Neural cell (in vitro differentiated cells): ENCODE measurements around the gene LMAN2. TPM values are rescaled to one million over a fixed set of nuclear protein-coding genes. Genes with fewer than 3 reads are reported as not detected.

Experiments used
- H2AFZ ChIP-seq: fragments of 200-600, 300-800 bp; sonication (generic), shearing (Covaris generic); 2 replicates; pipeline ENCODE4 v1.6.0; 2014; ENCODE audit warnings: low read depth, mild to moderate bottlenecking, antibody characterized with exemption, low read length, moderate library complexity
- H3F3A ChIP-seq: fragments of 200-600 bp; shearing (Covaris generic); 2 replicates; pipeline ENCODE4 v1.6.1; 2016; ENCODE audit warnings: mild to moderate bottlenecking, moderate library complexity, mixed read lengths, antibody characterized with exemption, low read length; ENCODE audit not compliant: insufficient read depth, poor library complexity, severe bottlenecking
- H3K27ac ChIP-seq: fragments of 200-600, 300-800 bp; sonication (generic), shearing (Covaris generic); 2 replicates; pipeline ENCODE4 v1.5.1; 2014; ENCODE audit warnings: mild to moderate bottlenecking, low read length, moderate library complexity
- H3K27me3 ChIP-seq: fragments of 300-800, 200-600 bp; sonication (generic), shearing (Covaris generic); 2 replicates; pipeline ENCODE4 v1.6.0; 2014; ENCODE audit warnings: mild to moderate bottlenecking, low read depth, low read length, moderate library complexity; ENCODE audit not compliant: insufficient read depth
- H3K36me3 ChIP-seq: fragments of 300-800, 200-600 bp; sonication (generic), shearing (Covaris generic); 2 replicates; pipeline ENCODE4 v1.5.1; 2014; ENCODE audit warnings: mild to moderate bottlenecking, antibody characterized with exemption, low read length, moderate library complexity; ENCODE audit not compliant: insufficient read depth
- H3K4me2 ChIP-seq: fragments of 300-800, 200-600 bp; sonication (generic), shearing (Covaris generic); 2 replicates; pipeline ENCODE4 v1.6.0; 2014; ENCODE audit warnings: mild to moderate bottlenecking, low read length
- H3K4me3 ChIP-seq: fragments of 300-800, 200-600 bp; sonication (generic), shearing (Covaris generic); 2 replicates; pipeline ENCODE4 v1.5.1; 2014; ENCODE audit warnings: mild to moderate bottlenecking, low read length, moderate library complexity
- H3K79me2 ChIP-seq: fragments of 200-600 bp; shearing (Covaris generic); replicated peaks from 2 replicates; pipeline ENCODE4 v1.6.0; 2014; ENCODE audit warnings: mild to moderate bottlenecking, low read length, moderate library complexity; ENCODE audit not compliant: insufficient read depth
- H3K9ac ChIP-seq: fragments of 300-800, 200-600 bp; sonication (generic), shearing (Covaris generic); 2 replicates; pipeline ENCODE4 v1.6.1; 2016; ENCODE audit warnings: mild to moderate bottlenecking, low read length, mixed read lengths
- H3K9me2 ChIP-seq: fragments of 200-600 bp; shearing (Covaris generic); 2 replicates; pipeline ENCODE4 v1.6.1; 2016; ENCODE audit warnings: mild to moderate bottlenecking, low read length, mixed read lengths; ENCODE audit not compliant: insufficient read depth
- H3K9me3 ChIP-seq: fragments of 200-600, 300-800 bp; sonication (generic), shearing (Covaris generic); 2 replicates; pipeline ENCODE4 v1.6.1; 2016; ENCODE audit warnings: mild to moderate bottlenecking, mixed run types, low read length, moderate library complexity, mixed read lengths
- H4K20me1 ChIP-seq: fragments of 200-600 bp; shearing (Covaris generic); 2 replicates; pipeline ENCODE4 v1.6.1; 2016; ENCODE audit warnings: mild to moderate bottlenecking, mixed run types; ENCODE audit not compliant: insufficient read depth
- EP300 ChIP-seq: fragments of 450-650 bp; conservative IDR thresholded peaks from 2 replicates; pipeline ENCODE4 v1.6.1; 2014; ENCODE audit warnings: antibody characterized with exemption, mild to moderate bottlenecking, moderate library complexity; ENCODE audit not compliant: poor library complexity, severe bottlenecking
- EZH2 ChIP-seq: fragments of 200-600, 300-800 bp; shearing (Covaris generic), sonication (generic); IDR thresholded peaks from 2 replicates; pipeline ENCODE4 v1.6.1; 2014; ENCODE audit warnings: antibody characterized with exemption, low read length, borderline replicate concordance, mild to moderate bottlenecking; ENCODE audit not compliant: insufficient read depth, poor library complexity, severe bottlenecking
- MXI1 ChIP-seq: fragments of 450-650 bp; conservative IDR thresholded peaks from 2 replicates; pipeline ENCODE4 v1.6.1; 2014; ENCODE audit warnings: antibody characterized with exemption, mild to moderate bottlenecking; ENCODE audit not compliant: poor library complexity, severe bottlenecking
- POLR2AphosphoS5 ChIP-seq: IDR thresholded peaks from 2 replicates; pipeline ENCODE4 v1.6.1; 2012
- RAD21 ChIP-seq: fragments of 450-650 bp; conservative IDR thresholded peaks from 2 replicates; pipeline ENCODE4 v1.6.1; 2014; ENCODE audit warnings: antibody characterized with exemption, mild to moderate bottlenecking, moderate library complexity
- SMC3 ChIP-seq: fragments of 450-650 bp; conservative IDR thresholded peaks from 2 replicates; pipeline ENCODE4 v1.6.1; 2014; ENCODE audit warnings: antibody characterized with exemption, mild to moderate bottlenecking, moderate library complexity; ENCODE audit not compliant: poor library complexity
- TAF1 ChIP-seq: IDR thresholded peaks from 2 replicates; pipeline ENCODE4 v1.6.1; 2012; ENCODE audit warnings: low read depth
- polyA plus RNA-seq: library from polyadenylated mRNA; depleted of rRNA; stranded (reverse); fragments of >200 nt; gene quantifications from 2 replicates; pipeline ENCODE4 v1.2.3, GENCODE V29; 2014
- TF ChIP-seq, protein P1 (sequence below): fragments of 450-650 bp; IDR thresholded peaks from 2 replicates; pipeline ENCODE4 v1.5.1; 2014; ENCODE audit warnings: antibody characterized with exemption, mild to moderate bottlenecking, moderate library complexity; ENCODE audit not compliant: poor library complexity, severe bottlenecking
- TF ChIP-seq, protein P2 (sequence below): IDR thresholded peaks from 2 replicates; pipeline ENCODE4 v1.6.1; 2012; ENCODE audit warnings: borderline replicate concordance

Gene LMAN2
- polyA plus RNA-seq, 1 donor from 2014 or later, result 155 TPM

DNA sequence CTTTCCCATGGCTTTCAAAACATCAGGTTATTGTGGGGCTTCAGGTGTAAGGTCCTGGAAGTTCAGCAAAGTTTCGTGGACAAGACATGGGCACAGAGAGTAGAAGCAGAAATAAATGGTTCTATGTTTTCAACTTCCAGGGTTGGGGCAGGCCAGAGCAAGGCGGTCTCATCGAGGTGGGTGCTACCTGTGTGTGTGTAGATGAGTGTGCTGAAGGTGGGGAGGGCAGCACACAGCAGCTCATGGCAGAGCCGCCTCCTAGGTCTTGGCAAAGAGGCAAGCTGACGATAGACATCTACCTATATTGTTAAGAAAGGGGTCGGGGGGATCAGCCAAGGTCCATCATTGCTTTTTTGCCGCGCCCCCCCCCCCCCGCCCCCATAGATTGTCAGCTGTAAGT is 51.8 kb downstream of the LMAN2 start:
- Histone ChIP-seq H3K4me2 (no peak overlapping the region), H3K27ac (no peak overlapping the region), H3K79me2 (peaks cover 12% of the 10 kb centered on the region), H3K9me3 (no peaks in the 10 kb centered on the region), H3K9ac (no peak overlapping the region), H3K4me3 (no peak overlapping the region), H3K27me3 (no peaks in the 10 kb centered on the region), H3K9me2 (no peaks in the 10 kb centered on the region), H3F3A (no peaks in the 10 kb centered on the region), H2AFZ (no peak overlapping the region), H4K20me1 (no peaks in the 10 kb centered on the region), H3K36me3 (no peaks in the 10 kb centered on the region)
- TF ChIP-seq SMC3 (no peak), RAD21 (no peak), MXI1 (no peak), TAF1 (no peak), EZH2 (no peak), POLR2AphosphoS5 (no peak), EP300 (no peak)
- TF ChIP-seq, protein P1, sequence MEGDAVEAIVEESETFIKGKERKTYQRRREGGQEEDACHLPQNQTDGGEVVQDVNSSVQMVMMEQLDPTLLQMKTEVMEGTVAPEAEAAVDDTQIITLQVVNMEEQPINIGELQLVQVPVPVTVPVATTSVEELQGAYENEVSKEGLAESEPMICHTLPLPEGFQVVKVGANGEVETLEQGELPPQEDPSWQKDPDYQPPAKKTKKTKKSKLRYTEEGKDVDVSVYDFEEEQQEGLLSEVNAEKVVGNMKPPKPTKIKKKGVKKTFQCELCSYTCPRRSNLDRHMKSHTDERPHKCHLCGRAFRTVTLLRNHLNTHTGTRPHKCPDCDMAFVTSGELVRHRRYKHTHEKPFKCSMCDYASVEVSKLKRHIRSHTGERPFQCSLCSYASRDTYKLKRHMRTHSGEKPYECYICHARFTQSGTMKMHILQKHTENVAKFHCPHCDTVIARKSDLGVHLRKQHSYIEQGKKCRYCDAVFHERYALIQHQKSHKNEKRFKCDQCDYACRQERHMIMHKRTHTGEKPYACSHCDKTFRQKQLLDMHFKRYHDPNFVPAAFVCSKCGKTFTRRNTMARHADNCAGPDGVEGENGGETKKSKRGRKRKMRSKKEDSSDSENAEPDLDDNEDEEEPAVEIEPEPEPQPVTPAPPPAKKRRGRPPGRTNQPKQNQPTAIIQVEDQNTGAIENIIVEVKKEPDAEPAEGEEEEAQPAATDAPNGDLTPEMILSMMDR, result no peak
- TF ChIP-seq, protein P2, sequence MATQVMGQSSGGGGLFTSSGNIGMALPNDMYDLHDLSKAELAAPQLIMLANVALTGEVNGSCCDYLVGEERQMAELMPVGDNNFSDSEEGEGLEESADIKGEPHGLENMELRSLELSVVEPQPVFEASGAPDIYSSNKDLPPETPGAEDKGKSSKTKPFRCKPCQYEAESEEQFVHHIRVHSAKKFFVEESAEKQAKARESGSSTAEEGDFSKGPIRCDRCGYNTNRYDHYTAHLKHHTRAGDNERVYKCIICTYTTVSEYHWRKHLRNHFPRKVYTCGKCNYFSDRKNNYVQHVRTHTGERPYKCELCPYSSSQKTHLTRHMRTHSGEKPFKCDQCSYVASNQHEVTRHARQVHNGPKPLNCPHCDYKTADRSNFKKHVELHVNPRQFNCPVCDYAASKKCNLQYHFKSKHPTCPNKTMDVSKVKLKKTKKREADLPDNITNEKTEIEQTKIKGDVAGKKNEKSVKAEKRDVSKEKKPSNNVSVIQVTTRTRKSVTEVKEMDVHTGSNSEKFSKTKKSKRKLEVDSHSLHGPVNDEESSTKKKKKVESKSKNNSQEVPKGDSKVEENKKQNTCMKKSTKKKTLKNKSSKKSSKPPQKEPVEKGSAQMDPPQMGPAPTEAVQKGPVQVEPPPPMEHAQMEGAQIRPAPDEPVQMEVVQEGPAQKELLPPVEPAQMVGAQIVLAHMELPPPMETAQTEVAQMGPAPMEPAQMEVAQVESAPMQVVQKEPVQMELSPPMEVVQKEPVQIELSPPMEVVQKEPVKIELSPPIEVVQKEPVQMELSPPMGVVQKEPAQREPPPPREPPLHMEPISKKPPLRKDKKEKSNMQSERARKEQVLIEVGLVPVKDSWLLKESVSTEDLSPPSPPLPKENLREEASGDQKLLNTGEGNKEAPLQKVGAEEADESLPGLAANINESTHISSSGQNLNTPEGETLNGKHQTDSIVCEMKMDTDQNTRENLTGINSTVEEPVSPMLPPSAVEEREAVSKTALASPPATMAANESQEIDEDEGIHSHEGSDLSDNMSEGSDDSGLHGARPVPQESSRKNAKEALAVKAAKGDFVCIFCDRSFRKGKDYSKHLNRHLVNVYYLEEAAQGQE, result no peak

DNA sequence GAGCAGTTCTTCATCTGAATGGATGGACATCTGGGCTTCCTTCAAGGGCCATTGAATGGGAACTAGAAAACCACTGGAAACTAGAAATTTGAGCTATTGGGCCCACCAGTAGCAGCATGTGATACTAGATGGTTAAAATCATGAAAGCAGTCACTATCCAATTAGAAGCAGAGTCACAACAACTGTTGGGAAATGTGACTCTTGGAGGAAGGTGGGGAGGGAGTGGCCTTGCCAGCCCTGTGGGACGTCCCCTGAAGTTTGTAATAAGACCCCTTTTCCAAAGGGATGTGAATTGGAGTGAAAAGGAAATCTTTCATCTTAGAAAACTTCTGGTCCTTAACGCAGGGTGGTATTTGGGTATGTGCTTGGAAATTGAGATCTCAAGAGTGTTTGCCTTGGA is 53.5 kb downstream of the LMAN2 start:
- H3K27me3 ChIP-seq, result no peaks in the 10 kb centered on the region
- no peak overlapping the region for H3K4me2 ChIP-seq
- H3K9me3 ChIP-seq, result no peaks in the 10 kb centered on the region
- H3K36me3 ChIP-seq, result no peaks in the 10 kb centered on the region
- H4K20me1 ChIP-seq, result no peaks in the 10 kb centered on the region
- no peak overlapping the region for H2AFZ ChIP-seq
- H3K79me2 ChIP-seq, result peaks cover 3% of the 10 kb centered on the region
- no peaks in the 10 kb centered on the region for H3F3A ChIP-seq
- no peak for TF ChIP-seq EP300
- no peak for TF ChIP-seq POLR2AphosphoS5
- TF ChIP-seq TAF1, result no peak
- TF ChIP-seq EZH2, result no peak
- H3K9ac ChIP-seq, result no peak overlapping the region
- no peak overlapping the region for H3K27ac ChIP-seq
- no peak overlapping the region for H3K4me3 ChIP-seq
- no peaks in the 10 kb centered on the region for H3K9me2 ChIP-seq

DNA sequence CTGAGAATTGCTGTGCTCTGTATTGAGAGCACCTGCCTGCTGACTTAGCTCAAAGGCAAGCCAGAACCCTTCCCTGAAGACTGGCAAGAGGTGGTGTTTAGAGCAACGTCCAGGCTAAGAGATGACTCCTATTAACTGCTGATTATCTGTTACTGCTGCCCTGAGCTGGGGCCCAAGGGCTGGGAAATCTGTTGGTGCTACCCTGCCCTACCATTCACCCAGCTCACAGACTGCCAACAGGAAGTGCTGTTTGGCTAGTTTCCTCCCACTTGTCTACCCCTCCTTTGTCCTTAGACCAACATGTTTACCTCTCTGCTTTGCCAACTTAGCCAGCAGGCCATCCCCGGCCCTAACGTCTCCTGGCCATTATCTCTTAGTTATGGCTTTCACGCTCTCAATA is 54.9 kb downstream of the LMAN2 start:
- H3F3A ChIP-seq, result no peaks in the 10 kb centered on the region
- no peak overlapping the region for H2AFZ ChIP-seq
- H3K36me3 ChIP-seq, result no peaks in the 10 kb centered on the region
- no peaks in the 10 kb centered on the region for H3K9me3 ChIP-seq
- H3K4me2 ChIP-seq, result no peak overlapping the region
- H3K9ac ChIP-seq, result no peak overlapping the region
- H3K27ac ChIP-seq, result no peak overlapping the region
- H3K4me3 ChIP-seq, result no peak overlapping the region
- H3K9me2 ChIP-seq, result no peaks in the 10 kb centered on the region
- no peaks in the 10 kb centered on the region for H3K27me3 ChIP-seq
- no peaks in the 10 kb centered on the region for H3K79me2 ChIP-seq
- H4K20me1 ChIP-seq, result no peaks in the 10 kb centered on the region
- TF ChIP-seq POLR2AphosphoS5, result no peak
- TF ChIP-seq SMC3, result no peak
- TF ChIP-seq, protein P2, result no peak
- TF ChIP-seq, protein P1, result no peak
- TF ChIP-seq EZH2, result no peak
- no peak for TF ChIP-seq EP300
- no peak for TF ChIP-seq MXI1
- TF ChIP-seq TAF1, result no peak
- no peak for TF ChIP-seq RAD21
